KOPT-K1 (cell line): Measurements from ENCODE around the gene NEK5.

Experiments
- H3K27ac ChIP-seq: fragments of 200-600 bp; sonication (generic); 2 replicates; pipeline ENCODE4 v1.5.1; 2016; ENCODE audit warnings: antibody characterized with exemption, mild to moderate bottlenecking, low read depth, low read length; ENCODE audit not compliant: poor library complexity, severe bottlenecking
- H3K36me3 ChIP-seq: fragments of 200-600 bp; sonication (generic); 2 replicates; pipeline ENCODE4 v1.5.1; 2017; ENCODE audit warnings: antibody characterized with exemption, mild to moderate bottlenecking, low read length, moderate library complexity; ENCODE audit not compliant: insufficient read depth
- H3K9me3 ChIP-seq: fragments of 200-600 bp; sonication (generic); 2 replicates; pipeline ENCODE4 v1.5.1; 2017; ENCODE audit warnings: antibody characterized with exemption, low read length, mild to moderate bottlenecking; ENCODE audit not compliant: insufficient read depth, poor library complexity, severe bottlenecking

NEK5 gene

DNA sequence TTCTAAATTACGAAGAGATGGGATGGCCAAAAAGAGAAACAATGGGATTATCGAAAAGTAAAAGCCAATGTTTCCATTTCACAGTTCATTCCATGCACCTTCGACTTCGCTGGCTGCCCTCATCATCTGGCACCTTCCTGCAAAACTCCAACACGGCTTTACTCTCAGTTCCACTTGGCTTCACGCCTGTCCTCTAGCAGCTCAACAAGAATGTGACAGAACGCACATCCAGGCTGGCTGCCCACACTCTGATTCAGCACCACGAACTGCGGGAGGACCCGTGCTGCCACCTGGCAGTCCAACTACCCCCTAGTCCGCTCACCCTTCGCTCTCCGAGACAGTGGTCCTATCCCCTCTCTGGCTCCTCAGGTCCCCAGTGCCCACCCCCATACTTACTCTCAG lies 129.4 kb downstream of the NEK5 start:
- Histone ChIP-seq H3K9me3 (no peaks in the 10 kb centered on the region), H3K27ac (no peak overlapping the region), H3K36me3 (no peaks in the 10 kb centered on the region)

GRCh38 chr13:51998723-51999509 lies 130.0 kb downstream of the NEK5 start:
- H3K9me3 ChIP-seq = no peaks in the 10 kb centered on the region
- H3K36me3 ChIP-seq = no peaks in the 10 kb centered on the region
- H3K27ac ChIP-seq = no peak overlapping the region

GRCh38 chr13:51997641-51998330 lies 131.1 kb downstream of the NEK5 start:
- Histone ChIP-seq H3K36me3 (no peaks in the 10 kb centered on the region), H3K9me3 (no peaks in the 10 kb centered on the region), H3K27ac (no peak overlapping the region)

- no peaks in the 10 kb centered on the region for H3K36me3 ChIP-seq
- H3K27ac ChIP-seq = no peak overlapping the region
- H3K9me3 ChIP-seq = no peaks in the 10 kb centered on the region
Observed at GRCh38 chr13:51997186-51997585, 131.7 kb downstream of the NEK5 start.

DNA sequence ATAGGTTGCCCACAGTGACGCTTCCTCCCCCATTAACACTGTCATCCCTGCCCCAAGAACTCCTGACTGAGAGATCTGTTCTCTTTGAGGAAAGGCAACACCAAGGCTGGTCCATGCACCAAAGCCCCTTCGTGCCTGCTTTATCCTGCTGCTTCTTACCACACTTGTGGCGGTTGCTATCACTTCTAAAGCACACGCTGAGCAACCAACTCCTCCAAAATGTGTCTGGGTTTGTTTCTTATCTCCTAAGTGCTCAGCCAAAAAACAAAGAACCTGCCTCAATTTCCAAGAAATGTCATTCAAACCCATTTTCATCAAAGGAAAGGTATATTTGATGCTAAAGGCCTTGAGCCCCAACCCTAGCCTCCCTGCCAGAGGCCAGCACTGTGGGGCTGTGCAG lies 132.2 kb downstream of the NEK5 start:
- H3K9me3 ChIP-seq = no peaks in the 10 kb centered on the region
- no peaks in the 10 kb centered on the region for H3K36me3 ChIP-seq
- H3K27ac ChIP-seq = no peak overlapping the region

DNA sequence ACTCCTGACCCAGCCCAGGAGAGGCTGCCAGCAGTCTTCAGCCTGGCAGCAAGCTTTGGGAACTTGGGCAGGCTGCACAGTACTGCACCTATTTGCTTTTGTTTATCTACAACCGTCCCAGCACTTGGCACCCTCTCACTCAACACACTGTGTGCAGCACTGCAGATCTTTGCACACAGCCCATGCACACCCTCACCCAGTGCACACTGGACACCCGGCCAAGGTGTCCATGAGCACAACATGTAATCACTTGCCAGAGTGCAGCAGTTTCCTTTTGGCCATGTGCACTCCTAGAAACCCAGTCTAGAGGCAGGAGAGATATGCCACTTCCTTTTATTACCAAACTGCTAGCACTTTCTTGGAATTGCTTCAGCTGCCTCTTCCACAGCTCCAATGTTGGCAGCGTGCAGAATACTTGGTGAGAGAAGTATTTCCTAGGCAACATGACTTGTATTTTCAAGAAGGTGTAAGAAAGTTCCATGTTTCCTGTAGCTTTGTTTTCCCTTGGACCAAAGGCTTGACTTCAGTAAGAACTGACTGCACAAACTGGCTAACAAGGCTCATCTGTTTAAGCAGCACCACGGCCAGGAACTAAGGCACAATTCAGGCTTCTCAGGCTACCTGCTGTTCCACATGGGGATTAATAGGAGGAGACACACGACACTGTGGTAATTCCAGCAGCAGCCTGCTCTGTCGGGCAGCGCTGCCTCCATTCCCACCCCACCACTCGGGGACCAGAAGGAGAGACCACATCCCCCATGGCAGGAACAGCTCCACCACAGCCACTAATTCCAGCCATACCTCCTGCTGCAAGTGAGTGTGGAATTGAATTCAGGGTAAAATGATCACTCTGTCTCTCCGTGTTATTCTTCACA lies 133.0 kb downstream of the NEK5 start:
- no peak overlapping the region for H3K27ac ChIP-seq
- no peaks in the 10 kb centered on the region for H3K9me3 ChIP-seq
- no peaks in the 10 kb centered on the region for H3K36me3 ChIP-seq

DNA sequence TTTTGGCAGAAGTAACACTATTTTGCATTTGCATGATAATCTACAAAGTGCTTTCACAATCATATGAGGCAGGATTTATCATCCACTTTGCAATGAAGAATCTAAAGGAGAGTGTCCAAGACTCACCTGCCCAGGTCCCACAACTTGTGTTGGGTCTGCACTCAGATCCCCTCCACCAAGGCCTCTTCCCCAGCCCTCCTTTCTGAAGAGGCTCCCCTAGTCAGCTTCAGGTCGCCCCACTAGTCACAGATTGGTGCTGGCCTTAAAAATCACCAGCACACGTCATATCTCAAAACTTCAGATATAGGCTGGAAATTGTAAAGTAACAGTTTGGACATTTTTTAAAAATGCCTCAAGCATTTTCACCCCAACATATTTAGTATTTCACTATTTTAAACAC lies 135.2 kb downstream of the NEK5 start:
- no peaks in the 10 kb centered on the region for H3K36me3 ChIP-seq
- no peak overlapping the region for H3K27ac ChIP-seq
- H3K9me3 ChIP-seq = no peaks in the 10 kb centered on the region

GRCh38 chr13:51988988-51989618 lies 139.8 kb downstream of the NEK5 start:
- H3K27ac ChIP-seq = no peak overlapping the region
- H3K36me3 ChIP-seq = no peaks in the 10 kb centered on the region
- peaks cover 4% of the 10 kb centered on the region for H3K9me3 ChIP-seq
